T-helper 1 cell treated with Interleukin-12 subunit alpha and Interleukin-12 subunit beta and Interleukin-4 antibody, amounts not matched to agents 30 μg/mL and 1 μg/mL, for 36 hours (primary cell): ENCODE data around the gene DNAH2.

ENCODE experiments used
- H3K27ac Mint-ChIP-seq: one replicate; pipeline ENCODE4 v1.8.0; 2021; ENCODE audit warnings: mild to moderate bottlenecking, mixed read lengths
- H3K27me3 Mint-ChIP-seq: one replicate; pipeline ENCODE4 v1.8.0; 2021; ENCODE audit warnings: low read depth, mixed read lengths
- H3K36me3 Mint-ChIP-seq: one replicate; pipeline ENCODE4 v1.8.0; 2021; ENCODE audit warnings: low read depth, mixed read lengths
- H3K4me1 Mint-ChIP-seq: one replicate; pipeline ENCODE4 v1.8.0; 2021; ENCODE audit warnings: low read depth, mixed read lengths
- H3K4me3 Mint-ChIP-seq: one replicate; pipeline ENCODE4 v1.8.0; 2021; ENCODE audit warnings: mild to moderate bottlenecking, moderate library complexity, mixed read lengths
- H3K9me3 Mint-ChIP-seq: one replicate; pipeline ENCODE4 v1.8.0; 2021; ENCODE audit warnings: mixed read lengths

DNAH2 gene

GRCh38 chr17:7837408-7838088 is 120.0 kb downstream of the DNAH2 start:
- H3K4me3 Mint-ChIP-seq: peak overlapping the region; percentile 97
- H3K9me3 Mint-ChIP-seq: no peaks in the 10 kb centered on the region
- H3K4me1 Mint-ChIP-seq: peaks cover 64% of the 10 kb centered on the region
- peaks cover 7% of the 10 kb centered on the region for H3K27me3 Mint-ChIP-seq
- peaks cover 14% of the 10 kb centered on the region for H3K36me3 Mint-ChIP-seq
- peak overlapping the region; percentile 88 for H3K27ac Mint-ChIP-seq

- Mint-ChIP-seq H3K4me3 (peak overlapping the region; percentile 97), H3K27me3 (peaks cover 1% of the 10 kb centered on the region), H3K27ac (peak overlapping the region; percentile 56), H3K4me1 (peaks cover 66% of the 10 kb centered on the region), H3K36me3 (peaks cover 14% of the 10 kb centered on the region), H3K9me3 (no peaks in the 10 kb centered on the region)
Measured at GRCh38 chr17:7838090-7839075, 120.8 kb downstream of the DNAH2 start.

GRCh38 chr17:7839190-7839875 is 121.8 kb downstream of the DNAH2 start:
- Mint-ChIP-seq H3K36me3 (peaks cover 14% of the 10 kb centered on the region), H3K4me3 (peak overlapping the region; percentile 74), H3K27ac (peak overlapping the region; percentile 43), H3K9me3 (no peaks in the 10 kb centered on the region), H3K4me1 (peaks cover 66% of the 10 kb centered on the region), H3K27me3 (no peaks in the 10 kb centered on the region)

GRCh38 chr17:7839876-7840261 is 122.3 kb downstream of the DNAH2 start:
- Mint-ChIP-seq H3K36me3 (peaks cover 14% of the 10 kb centered on the region), H3K4me1 (peaks cover 67% of the 10 kb centered on the region)

GRCh38 chr17:7840441-7840840 is 122.9 kb downstream of the DNAH2 start:
- peaks cover 14% of the 10 kb centered on the region for H3K36me3 Mint-ChIP-seq
- peak overlapping the region; percentile 96 for H3K27ac Mint-ChIP-seq
- peak overlapping the region; percentile 94 for H3K4me3 Mint-ChIP-seq
- peaks cover 66% of the 10 kb centered on the region for H3K4me1 Mint-ChIP-seq
- H3K27me3 Mint-ChIP-seq: no peaks in the 10 kb centered on the region
- no peaks in the 10 kb centered on the region for H3K9me3 Mint-ChIP-seq

More at GRCh38 chr17:7839876-7840261, 122.3 kb downstream of the DNAH2 start:
- Mint-ChIP-seq H3K27me3 (no peaks in the 10 kb centered on the region), H3K4me3 (peak overlapping the region; percentile 16), H3K9me3 (no peaks in the 10 kb centered on the region), H3K27ac (peak overlapping the region; percentile 96)

- Mint-ChIP-seq H3K4me3 (peak overlapping the region; percentile 94), H3K4me1 (peaks cover 68% of the 10 kb centered on the region), H3K9me3 (no peaks in the 10 kb centered on the region), H3K36me3 (peaks cover 14% of the 10 kb centered on the region), H3K27ac (peak overlapping the region; percentile 96), H3K27me3 (no peaks in the 10 kb centered on the region)
Measured at GRCh38 chr17:7840875-7841274, 123.3 kb downstream of the DNAH2 start.

- Mint-ChIP-seq H3K9me3 (no peaks in the 10 kb centered on the region), H3K36me3 (peaks cover 16% of the 10 kb centered on the region), H3K4me3 (peak overlapping the region; percentile 94), H3K27me3 (no peaks in the 10 kb centered on the region), H3K4me1 (peaks cover 65% of the 10 kb centered on the region), H3K27ac (peak overlapping the region; percentile 96)
Measured at GRCh38 chr17:7841396-7841914, 123.9 kb downstream of the DNAH2 start.

GRCh38 chr17:7841915-7842379 is 124.4 kb downstream of the DNAH2 start:
- peak overlapping the region; percentile 96 for H3K27ac Mint-ChIP-seq
- H3K27me3 Mint-ChIP-seq: no peaks in the 10 kb centered on the region
- peak overlapping the region; percentile 94 for H3K4me3 Mint-ChIP-seq
- H3K9me3 Mint-ChIP-seq: no peaks in the 10 kb centered on the region
- H3K36me3 Mint-ChIP-seq: peaks cover 20% of the 10 kb centered on the region
- peaks cover 60% of the 10 kb centered on the region for H3K4me1 Mint-ChIP-seq

- Mint-ChIP-seq H3K9me3 (no peaks in the 10 kb centered on the region), H3K4me3 (peak overlapping the region; percentile 94), H3K27me3 (no peaks in the 10 kb centered on the region), H3K4me1 (peaks cover 53% of the 10 kb centered on the region), H3K36me3 (peaks cover 20% of the 10 kb centered on the region), H3K27ac (peak overlapping the region; percentile 96)
Measured at GRCh38 chr17:7842380-7843256, 125.1 kb downstream of the DNAH2 start.

- peak overlapping the region; percentile 96 for H3K27ac Mint-ChIP-seq
- H3K4me1 Mint-ChIP-seq: peaks cover 51% of the 10 kb centered on the region
- peaks cover 21% of the 10 kb centered on the region for H3K36me3 Mint-ChIP-seq
- H3K9me3 Mint-ChIP-seq: no peaks in the 10 kb centered on the region
- no peaks in the 10 kb centered on the region for H3K27me3 Mint-ChIP-seq
- peak overlapping the region; percentile 94 for H3K4me3 Mint-ChIP-seq
Measured at GRCh38 chr17:7843257-7843535, 125.7 kb downstream of the DNAH2 start.

GRCh38 chr17:7843536-7844291 is 126.2 kb downstream of the DNAH2 start:
- Mint-ChIP-seq H3K4me3 (peak overlapping the region; percentile 94), H3K36me3 (peaks cover 24% of the 10 kb centered on the region), H3K27me3 (no peaks in the 10 kb centered on the region), H3K4me1 (peaks cover 46% of the 10 kb centered on the region), H3K27ac (peak overlapping the region; percentile 96), H3K9me3 (no peaks in the 10 kb centered on the region)

GRCh38 chr17:7844292-7845154 is 127.0 kb downstream of the DNAH2 start:
- H3K36me3 Mint-ChIP-seq: peaks cover 22% of the 10 kb centered on the region

More at GRCh38 chr17:7844292-7845154, 127.0 kb downstream of the DNAH2 start:
- peak overlapping the region; percentile 96 for H3K27ac Mint-ChIP-seq
- H3K4me1 Mint-ChIP-seq: peaks cover 39% of the 10 kb centered on the region
- H3K9me3 Mint-ChIP-seq: no peaks in the 10 kb centered on the region
- peak overlapping the region; percentile 94 for H3K4me3 Mint-ChIP-seq
- H3K27me3 Mint-ChIP-seq: no peaks in the 10 kb centered on the region
